Measurements from ENCODE around the gene PTRH1.

DNA sequence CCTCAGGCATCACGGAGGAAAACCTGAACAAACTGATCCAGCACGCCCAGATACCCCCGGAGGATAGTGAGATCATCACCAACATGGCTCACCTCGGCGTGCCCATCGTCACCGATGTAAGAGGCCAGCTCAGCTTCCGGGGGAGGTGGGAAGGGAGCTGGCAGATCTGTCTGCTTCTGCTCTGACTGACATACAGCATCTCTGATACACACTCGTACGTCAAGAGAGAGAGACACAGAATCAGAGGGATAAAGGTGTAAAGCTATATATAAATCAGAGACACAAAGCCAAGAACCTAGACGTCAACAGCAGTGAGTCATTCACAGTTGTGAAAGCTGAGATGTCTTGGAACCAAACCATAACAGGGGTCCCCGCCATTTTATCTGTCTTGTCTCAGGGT, 38.8 kb downstream of the PTRH1 start:
- TF ChIP-seq CTCF (conservative IDR thresholded peaks at IDR 0.05; ENCODE audit: low read length) = no peak
- no peak for TF ChIP-seq EZH2phosphoT487 (IDR thresholded peaks at IDR 0.05; ENCODE audit: borderline replicate concordance)

Measured in Loucy (cell line).